Large intestine (tissue), 3 donors: Measurements from ENCODE around the gene EXOSC10. TPM values are rescaled to one million over a fixed set of nuclear protein-coding genes. Genes with fewer than 3 reads are reported as not detected.

ENCODE experiments used
- DNase-seq, 2 donors: peaks; one replicate each; pipeline versions ENCODE4 v3.0.0 to v3.0.0-alpha.2; 2013
- H3K27ac ChIP-seq: one replicate; pipeline ENCODE4 v1.5.1; 2013; ENCODE audit warnings: low read length
- H3K27me3 ChIP-seq: 2 replicates; pipeline ENCODE4 v1.6.1; 2013; ENCODE audit warnings: low read length; ENCODE audit not compliant: control insufficient read depth, insufficient read depth
- H3K36me3 ChIP-seq: 2 replicates; pipeline ENCODE4 v1.6.1; 2013; ENCODE audit warnings: low read length; ENCODE audit not compliant: control insufficient read depth, insufficient read depth
- H3K4me1 ChIP-seq: one replicate; pipeline ENCODE4 v1.6.1; 2013; ENCODE audit warnings: low read length; ENCODE audit not compliant: control insufficient read depth, insufficient read depth
- H3K4me3 ChIP-seq: one replicate; pipeline ENCODE4 v1.5.1; 2013; ENCODE audit warnings: low read length
- H3K9me3 ChIP-seq: one replicate; pipeline ENCODE4 v1.6.1; 2013; ENCODE audit warnings: mild to moderate bottlenecking, low read depth, low read length, moderate library complexity; ENCODE audit not compliant: control insufficient read depth
- WGBS: methylation state at CpG from one replicate; pipeline ENCODE4 v1.1.5; 2013; ENCODE audit warnings: low lambda C conversion rate; ENCODE audit not compliant: insufficient coverage; 5-methylcytosine and 5-hydroxymethylcytosine counted together
- polyA plus RNA-seq: library from polyadenylated mRNA; unstranded; fragments of 120-200 nt; gene quantifications from one replicate; pipeline ENCODE4 v1.2.1, GENCODE V29; 2013

The EXOSC10 gene
- polyA plus RNA-seq, 1 donor: 66.6 TPM

DNA sequence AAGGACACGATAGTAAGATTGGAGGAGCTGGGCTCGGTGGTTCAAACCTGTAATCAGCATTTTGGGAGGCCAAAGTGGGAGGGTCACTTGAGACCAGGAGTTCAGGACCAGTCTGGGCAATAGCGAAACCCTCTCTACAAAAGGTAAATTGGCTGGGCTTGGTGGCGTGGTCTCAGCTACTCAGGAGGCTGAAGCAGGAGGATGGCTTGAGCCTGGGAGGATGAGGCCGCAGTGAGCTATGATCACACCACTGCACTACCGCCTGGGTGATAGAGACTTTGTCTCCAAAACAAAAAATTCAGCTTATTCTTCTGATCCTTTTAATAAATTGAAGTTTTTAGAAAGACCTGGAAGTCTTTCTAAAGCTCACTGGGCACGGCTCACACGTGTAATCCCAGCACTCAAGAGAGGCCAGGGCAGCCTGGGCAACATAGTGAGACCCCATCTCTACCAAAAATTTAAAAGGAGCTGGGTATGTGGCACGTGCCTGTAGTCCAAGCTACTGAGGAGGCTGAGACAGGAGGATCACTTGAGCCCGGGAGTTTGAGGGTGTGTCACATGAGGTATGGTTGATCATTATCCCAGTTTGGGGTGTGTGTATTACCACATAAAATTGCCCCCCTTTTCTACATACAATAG lies 67.9 kb downstream of the EXOSC10 start:
- Histone ChIP-seq H3K9me3 (no peaks in the 10 kb centered on the region), H3K27me3 (no peaks in the 10 kb centered on the region), H3K27ac (no peak overlapping the region), H3K4me3 (no peak overlapping the region), H3K4me1 (no peaks in the 10 kb centered on the region), H3K36me3 (peaks cover 8% of the 10 kb centered on the region)
- no peak for DNase-seq
- WGBS: no CpG with 5 or more reads among the region's 10 CpGs

DNA sequence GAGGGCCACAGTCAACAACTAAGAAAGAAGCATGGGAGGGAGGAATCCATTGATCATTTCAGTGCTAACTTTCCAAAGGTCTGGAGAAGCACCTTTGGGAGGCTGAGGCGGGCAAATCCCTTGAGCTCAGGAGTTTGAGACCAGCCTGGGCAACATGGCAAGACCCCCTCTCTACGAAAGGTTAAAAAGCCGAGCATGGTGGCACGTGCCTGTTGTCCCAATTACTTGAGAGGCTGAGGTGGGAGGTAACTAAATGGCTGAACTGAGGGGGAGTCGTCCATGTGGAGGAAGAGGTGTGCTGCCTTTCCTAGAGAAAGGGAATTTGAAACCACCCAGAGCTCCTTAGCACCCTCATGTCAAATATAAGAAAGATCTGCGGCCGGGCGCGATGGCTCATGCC lies 68.8 kb downstream of the EXOSC10 start:
- no peak overlapping the region for H3K27ac ChIP-seq
- no peaks in the 10 kb centered on the region for H3K4me1 ChIP-seq
- DNase-seq: no peak
- no peak overlapping the region for H3K4me3 ChIP-seq
- no peaks in the 10 kb centered on the region for H3K9me3 ChIP-seq
- peaks cover 13% of the 10 kb centered on the region for H3K36me3 ChIP-seq
- WGBS: 100% methylated on average over 1 of the region's 9 CpGs
- H3K27me3 ChIP-seq: no peaks in the 10 kb centered on the region

DNA sequence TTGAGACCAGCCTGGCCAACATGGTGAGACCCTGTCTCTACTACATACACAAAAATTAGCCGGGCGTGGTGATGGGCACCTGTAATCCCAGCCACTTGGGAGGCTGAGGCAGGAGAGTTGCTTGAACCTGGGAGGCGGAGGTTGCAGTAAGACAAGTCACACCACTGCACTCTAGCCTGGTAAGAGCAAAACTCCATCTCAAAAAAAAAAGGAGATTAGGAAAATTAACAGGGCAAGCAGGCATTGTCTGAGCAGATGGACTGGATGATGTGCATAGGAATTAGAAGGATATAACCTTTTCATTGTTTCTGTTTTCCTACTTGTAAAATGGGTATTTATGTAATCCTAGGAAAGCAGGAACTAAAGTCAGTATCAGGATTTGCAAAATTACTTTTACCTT lies 71.7 kb downstream of the EXOSC10 start:
- no CpG with 5 or more reads among the region's 3 CpGs for WGBS
- no peak overlapping the region for H3K27ac ChIP-seq
- no peaks in the 10 kb centered on the region for H3K4me1 ChIP-seq
- no peaks in the 10 kb centered on the region for H3K9me3 ChIP-seq
- no peak for DNase-seq
- H3K4me3 ChIP-seq: no peak overlapping the region
- H3K36me3 ChIP-seq: peaks cover 26% of the 10 kb centered on the region
- no peaks in the 10 kb centered on the region for H3K27me3 ChIP-seq

DNA sequence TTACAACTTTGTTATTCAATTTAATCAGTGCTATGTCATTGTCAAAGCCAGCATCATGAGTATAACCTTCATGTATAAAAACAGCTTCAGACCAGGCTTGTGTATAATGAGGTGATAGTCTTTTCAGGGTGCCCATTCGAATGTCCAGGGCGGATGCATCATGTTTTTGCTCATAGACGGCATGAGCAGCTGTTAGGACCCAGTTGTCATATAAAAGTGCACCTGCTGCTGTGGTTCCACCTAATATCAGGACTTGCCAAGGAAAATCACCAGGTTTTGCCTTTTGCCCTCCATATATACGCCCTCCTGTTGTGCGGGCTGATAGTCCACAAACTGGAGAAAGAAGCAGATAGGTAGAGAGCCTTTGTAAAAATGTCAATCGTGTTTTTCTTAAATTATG lies 72.4 kb downstream of the EXOSC10 start:
- no peaks in the 10 kb centered on the region for H3K27me3 ChIP-seq
- H3K36me3 ChIP-seq: peaks cover 27% of the 10 kb centered on the region
- no peak for DNase-seq
- H3K4me1 ChIP-seq: no peaks in the 10 kb centered on the region
- no peak overlapping the region for H3K4me3 ChIP-seq
- H3K27ac ChIP-seq: no peak overlapping the region
- H3K9me3 ChIP-seq: no peaks in the 10 kb centered on the region
- 100% methylated on average over 2 of the region's 6 CpGs for WGBS

DNA sequence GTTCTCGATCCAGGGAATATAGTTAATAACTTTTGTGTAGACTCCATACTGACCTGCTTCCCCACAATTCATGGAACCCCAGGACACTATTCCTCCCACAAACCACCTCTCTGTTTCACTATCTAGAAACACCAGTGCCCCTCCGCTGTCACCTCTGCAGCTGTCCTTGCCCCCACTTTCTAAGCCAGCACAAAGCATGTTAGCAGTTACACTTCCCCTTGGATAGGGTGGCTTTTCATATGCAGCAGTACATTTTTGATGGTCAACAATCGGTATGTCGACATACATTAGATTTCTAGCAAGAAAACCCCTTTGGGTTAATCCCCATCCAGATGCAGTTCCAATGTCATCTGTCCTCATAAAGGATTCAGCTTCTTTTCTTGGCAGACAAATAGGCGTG lies 72.8 kb downstream of the EXOSC10 start:
- WGBS: 100% methylated on average over 1 of the region's 5 CpGs
- peaks cover 31% of the 10 kb centered on the region for H3K36me3 ChIP-seq

DNA sequence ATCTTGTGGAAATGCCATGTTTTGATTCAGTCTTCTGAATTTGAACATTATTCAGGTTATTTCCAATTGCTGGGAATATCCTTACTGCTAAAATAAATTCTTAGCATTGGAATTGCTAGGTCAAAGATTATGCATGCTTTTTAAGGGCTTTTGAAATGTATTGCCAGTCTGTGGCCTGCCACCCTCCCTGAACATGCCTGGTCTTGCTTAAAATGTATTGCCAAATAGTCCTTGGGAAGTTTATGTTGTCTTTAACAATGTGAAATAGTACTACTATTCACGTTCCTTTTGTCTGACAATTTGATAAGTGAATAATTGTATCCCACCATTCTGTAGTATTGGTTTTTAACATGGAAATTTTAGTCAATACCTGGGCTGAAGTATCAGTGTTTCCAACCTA lies 73.6 kb downstream of the EXOSC10 start:
- no CpG with 5 or more reads among the region's 1 CpG for WGBS
- H3K36me3 ChIP-seq: peaks cover 39% of the 10 kb centered on the region
- DNase-seq: no peak

More for the DNA sequence above, 72.8 kb downstream of the EXOSC10 start:
- no peaks in the 10 kb centered on the region for H3K4me1 ChIP-seq
- no peak overlapping the region for H3K4me3 ChIP-seq
- DNase-seq: no peak
- H3K9me3 ChIP-seq: no peaks in the 10 kb centered on the region
- H3K27me3 ChIP-seq: no peaks in the 10 kb centered on the region
- no peak overlapping the region for H3K27ac ChIP-seq

DNA sequence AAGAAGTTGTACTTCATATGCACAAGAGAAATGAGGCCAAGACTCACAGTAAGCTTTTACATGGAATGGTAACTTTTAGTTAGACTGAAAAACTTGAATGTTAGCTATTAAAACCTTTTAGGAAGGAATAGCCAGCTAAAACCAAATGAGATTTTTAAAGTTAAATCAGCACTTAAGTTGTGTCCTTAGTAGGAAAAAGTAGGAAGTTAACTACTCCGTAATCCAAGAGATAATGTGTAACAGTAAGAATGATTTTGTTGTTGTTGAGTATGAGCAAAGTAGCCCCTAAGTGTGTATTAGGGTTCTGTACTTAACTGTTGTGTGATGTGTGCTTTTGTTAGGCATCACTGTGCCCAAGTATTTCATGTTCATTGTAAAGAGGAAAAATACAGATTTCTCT lies 74.1 kb downstream of the EXOSC10 start:
- no CpG with 5 or more reads among the region's 1 CpG for WGBS

More for the DNA sequence above, 73.6 kb downstream of the EXOSC10 start:
- H3K27me3 ChIP-seq: no peaks in the 10 kb centered on the region
- no peak overlapping the region for H3K4me3 ChIP-seq
- H3K27ac ChIP-seq: no peak overlapping the region
- no peaks in the 10 kb centered on the region for H3K4me1 ChIP-seq
- no peaks in the 10 kb centered on the region for H3K9me3 ChIP-seq

DNA sequence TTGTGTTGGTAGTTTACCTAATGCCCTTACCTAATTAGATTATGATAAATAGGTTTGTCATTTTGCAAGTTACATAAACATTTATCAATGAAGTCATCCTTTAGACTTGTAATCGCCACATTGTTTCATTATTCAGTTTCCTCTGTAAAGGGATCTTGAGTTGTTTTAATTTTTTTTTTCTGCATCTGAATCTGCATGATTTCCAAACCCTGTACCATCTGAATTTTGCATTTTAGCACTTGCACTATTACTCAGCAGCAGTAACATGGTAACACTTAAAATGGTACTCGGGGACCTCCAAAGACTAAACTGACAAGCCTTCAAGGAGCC lies 74.8 kb downstream of the EXOSC10 start:
- Histone ChIP-seq H3K36me3 (peaks cover 48% of the 10 kb centered on the region), H3K4me3 (no peak overlapping the region), H3K4me1 (no peaks in the 10 kb centered on the region), H3K27ac (no peak overlapping the region), H3K27me3 (no peaks in the 10 kb centered on the region), H3K9me3 (no peaks in the 10 kb centered on the region)
- no CpG with 5 or more reads among the region's 2 CpGs for WGBS
- DNase-seq: no peak

More for the DNA sequence above, 74.1 kb downstream of the EXOSC10 start:
- no peaks in the 10 kb centered on the region for H3K27me3 ChIP-seq
- peaks cover 44% of the 10 kb centered on the region for H3K36me3 ChIP-seq
- no peak overlapping the region for H3K4me3 ChIP-seq
- no peak overlapping the region for H3K27ac ChIP-seq
- no peaks in the 10 kb centered on the region for H3K9me3 ChIP-seq
- DNase-seq: no peak
- no peaks in the 10 kb centered on the region for H3K4me1 ChIP-seq

DNA sequence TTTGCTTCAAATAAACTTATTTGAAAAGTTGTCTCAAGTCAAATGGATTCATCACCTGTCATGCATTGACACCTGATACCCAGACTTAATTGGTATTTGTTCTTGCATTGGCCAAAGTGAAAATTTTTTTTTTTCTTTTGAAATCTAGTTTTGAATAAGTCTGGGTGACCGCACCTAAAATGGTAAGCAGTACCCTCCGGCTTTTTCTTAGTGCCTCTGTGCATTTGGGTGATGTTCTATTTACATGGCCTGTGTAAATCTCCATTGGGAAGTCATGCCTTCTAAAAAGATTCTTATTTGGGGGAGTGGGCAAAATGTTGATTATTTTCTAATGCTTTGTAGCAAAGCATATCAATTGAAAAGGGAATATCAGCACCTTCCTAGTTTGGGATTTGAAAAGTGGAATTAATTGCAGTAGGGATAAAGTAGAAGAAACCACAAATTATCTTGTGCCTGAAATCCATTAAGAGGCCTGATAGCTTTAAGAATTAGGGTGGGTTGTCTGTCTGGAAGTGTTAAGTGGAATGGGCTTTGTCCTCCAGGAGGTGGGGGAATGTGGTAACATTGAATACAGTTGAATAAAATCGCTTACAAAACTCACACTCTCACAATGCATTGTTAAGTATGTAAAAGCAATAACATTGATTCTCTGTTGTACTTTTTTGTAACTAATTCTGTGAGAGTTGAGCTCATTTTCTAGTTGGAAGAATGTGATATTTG lies 75.4 kb downstream of the EXOSC10 start:
- H3K36me3 ChIP-seq: peaks cover 50% of the 10 kb centered on the region
- H3K4me3 ChIP-seq: no peak overlapping the region
- no peaks in the 10 kb centered on the region for H3K4me1 ChIP-seq
- DNase-seq: no peak
- no peaks in the 10 kb centered on the region for H3K9me3 ChIP-seq
- H3K27me3 ChIP-seq: no peaks in the 10 kb centered on the region
- WGBS: no CpG with 5 or more reads among the region's 3 CpGs
- no peak overlapping the region for H3K27ac ChIP-seq

DNA sequence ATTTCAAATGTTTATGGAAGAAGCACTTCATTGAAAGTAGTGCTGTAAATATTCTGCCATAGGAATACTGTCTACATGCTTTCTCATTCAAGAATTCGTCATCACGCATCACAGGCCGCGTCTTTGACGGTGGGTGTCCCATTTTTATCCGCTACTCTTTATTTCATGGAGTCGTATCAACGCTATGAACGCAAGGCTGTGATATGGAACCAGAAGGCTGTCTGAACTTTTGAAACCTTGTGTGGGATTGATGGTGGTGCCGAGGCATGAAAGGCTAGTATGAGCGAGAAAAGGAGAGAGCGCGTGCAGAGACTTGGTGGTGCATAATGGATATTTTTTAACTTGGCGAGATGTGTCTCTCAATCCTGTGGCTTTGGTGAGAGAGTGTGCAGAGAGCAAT lies 76.5 kb downstream of the EXOSC10 start:
- Histone ChIP-seq H3K27me3 (no peaks in the 10 kb centered on the region), H3K36me3 (peaks cover 60% of the 10 kb centered on the region), H3K9me3 (no peaks in the 10 kb centered on the region), H3K27ac (no peak overlapping the region), H3K4me3 (no peak overlapping the region), H3K4me1 (no peaks in the 10 kb centered on the region)
- DNase-seq: no peak
- 100% methylated on average over 3 of the region's 14 CpGs for WGBS

DNA sequence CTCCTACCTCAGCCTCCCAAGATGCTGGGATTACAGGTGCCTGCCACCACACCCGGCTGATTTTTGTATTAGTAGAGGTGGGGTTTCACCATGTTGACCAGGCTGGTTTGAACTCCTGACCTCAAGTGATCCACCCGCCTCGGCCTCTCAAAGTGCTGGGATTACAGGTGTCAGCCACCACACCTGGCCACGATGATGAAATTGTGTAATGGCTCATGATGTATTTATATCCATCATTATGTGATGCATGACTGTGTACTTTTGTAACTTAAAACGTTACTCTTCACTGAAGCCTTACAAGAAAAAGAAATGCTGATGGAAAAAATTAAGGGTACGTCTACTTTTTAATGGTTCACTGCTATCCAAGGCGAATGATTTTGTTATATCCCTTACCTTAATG lies 79.7 kb downstream of the EXOSC10 start:
- Histone ChIP-seq H3K27me3 (no peaks in the 10 kb centered on the region), H3K4me3 (no peak overlapping the region), H3K9me3 (no peaks in the 10 kb centered on the region), H3K36me3 (peaks cover 75% of the 10 kb centered on the region), H3K4me1 (no peaks in the 10 kb centered on the region), H3K27ac (no peak overlapping the region)
- 93% methylated on average over 2 of the region's 7 CpGs for WGBS
- DNase-seq: no peak
